ENCODE results near the gene TEDDM1. TPM values are rescaled to one million over a fixed set of nuclear protein-coding genes. Genes with fewer than 3 reads are reported as not detected.

TEDDM1 gene
- polyA plus RNA-seq, 1 of the 3 experiments (the other 2 are of a cell fraction): not detected

DNA sequence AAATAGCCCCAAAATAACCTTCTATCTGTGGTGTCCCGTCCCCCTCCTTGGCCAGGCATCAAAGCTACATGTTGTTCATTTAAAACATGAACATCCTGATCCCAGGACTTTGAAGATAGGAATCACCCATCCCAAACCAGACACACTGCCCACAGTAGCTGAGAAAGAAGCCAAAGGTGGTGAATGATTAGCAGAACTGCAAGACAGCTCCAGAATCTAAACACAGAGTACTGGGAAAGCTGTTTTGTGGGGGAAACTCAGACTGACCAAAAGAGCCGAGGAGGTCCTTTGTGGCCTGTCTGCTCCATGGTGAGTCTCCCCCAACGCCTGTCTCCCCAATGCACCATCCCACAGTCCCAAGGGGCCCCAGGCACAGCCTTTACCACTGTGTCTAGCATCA, 7.3 kb upstream of the TEDDM1 start:
- Histone ChIP-seq H3K4me3 (ENCODE audit: low read depth in 2 of 2, low read length in 1 of 2) (no peak overlapping the region), H3K9me3 (no peaks in the 10 kb centered on the region), H4K20me1 (ENCODE audit: insufficient read depth) (no peaks in the 10 kb centered on the region), H3K9ac (no peak overlapping the region), H3K27me3 (ENCODE audit: insufficient read depth) (no peaks in the 10 kb centered on the region), H3K36me3 (replicated peaks in 1 of 2; ENCODE audit: control insufficient read depth in 1 of 2, insufficient read depth in 2 of 2, low read length in 1 of 2) (no peaks in the 10 kb centered on the region), H3K27ac (ENCODE audit: low read depth in 2 of 2, low read length in 1 of 2) (no peak overlapping the region), H3K4me2 (no peak overlapping the region), H3K79me2 (ENCODE audit: insufficient read depth) (no peaks in the 10 kb centered on the region), H3K4me1 (ENCODE audit: control insufficient read depth in 1 of 2, insufficient read depth in 2 of 2, low read depth in 1 of 2, low read length in 1 of 2) (no peaks in the 10 kb centered on the region), H3K9me2 (no peaks in the 10 kb centered on the region), H2AFZ (ENCODE audit: low read depth) (no peak overlapping the region), H3F3A (replicated peaks; ENCODE audit: insufficient read depth) (no peaks in the 10 kb centered on the region)
- DNase-seq: no peak
- TF ChIP-seq MEF2A (IDR thresholded peaks at IDR 0.05; ENCODE audit: borderline replicate concordance, low read depth): no peak
- TF ChIP-seq EP300 (IDR thresholded peaks at IDR 0.05; ENCODE audit: borderline replicate concordance in 1 of 2, low read depth in 1 of 2, low read length in 1 of 2): no peak
- TF ChIP-seq MXI1 (IDR thresholded peaks at IDR 0.05; ENCODE audit: low read depth, low read length): no peak
- TF ChIP-seq, protein P1, sequence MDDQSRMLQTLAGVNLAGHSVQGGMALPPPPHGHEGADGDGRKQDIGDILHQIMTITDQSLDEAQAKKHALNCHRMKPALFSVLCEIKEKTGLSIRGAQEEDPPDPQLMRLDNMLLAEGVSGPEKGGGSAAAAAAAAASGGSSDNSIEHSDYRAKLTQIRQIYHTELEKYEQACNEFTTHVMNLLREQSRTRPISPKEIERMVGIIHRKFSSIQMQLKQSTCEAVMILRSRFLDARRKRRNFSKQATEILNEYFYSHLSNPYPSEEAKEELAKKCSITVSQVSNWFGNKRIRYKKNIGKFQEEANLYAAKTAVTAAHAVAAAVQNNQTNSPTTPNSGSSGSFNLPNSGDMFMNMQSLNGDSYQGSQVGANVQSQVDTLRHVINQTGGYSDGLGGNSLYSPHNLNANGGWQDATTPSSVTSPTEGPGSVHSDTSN (IDR thresholded peaks at IDR 0.05): no peak
- TF ChIP-seq, protein P2, sequence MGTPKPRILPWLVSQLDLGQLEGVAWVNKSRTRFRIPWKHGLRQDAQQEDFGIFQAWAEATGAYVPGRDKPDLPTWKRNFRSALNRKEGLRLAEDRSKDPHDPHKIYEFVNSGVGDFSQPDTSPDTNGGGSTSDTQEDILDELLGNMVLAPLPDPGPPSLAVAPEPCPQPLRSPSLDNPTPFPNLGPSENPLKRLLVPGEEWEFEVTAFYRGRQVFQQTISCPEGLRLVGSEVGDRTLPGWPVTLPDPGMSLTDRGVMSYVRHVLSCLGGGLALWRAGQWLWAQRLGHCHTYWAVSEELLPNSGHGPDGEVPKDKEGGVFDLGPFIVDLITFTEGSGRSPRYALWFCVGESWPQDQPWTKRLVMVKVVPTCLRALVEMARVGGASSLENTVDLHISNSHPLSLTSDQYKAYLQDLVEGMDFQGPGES (IDR thresholded peaks at IDR 0.05; ENCODE audit: low read depth, low read length): no peak
- TF ChIP-seq TEAD4 (IDR thresholded peaks at IDR 0.05; ENCODE audit: borderline replicate concordance, insufficient read depth): no peak
- TF ChIP-seq, protein P3, sequence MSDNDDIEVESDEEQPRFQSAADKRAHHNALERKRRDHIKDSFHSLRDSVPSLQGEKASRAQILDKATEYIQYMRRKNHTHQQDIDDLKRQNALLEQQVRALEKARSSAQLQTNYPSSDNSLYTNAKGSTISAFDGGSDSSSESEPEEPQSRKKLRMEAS (IDR thresholded peaks at IDR 0.05; ENCODE audit: low read depth): no peak
- no peak for TF ChIP-seq TAF1 (IDR thresholded peaks at IDR 0.05; ENCODE audit: borderline replicate concordance, low read depth, low read length)
- TF ChIP-seq, protein P4, sequence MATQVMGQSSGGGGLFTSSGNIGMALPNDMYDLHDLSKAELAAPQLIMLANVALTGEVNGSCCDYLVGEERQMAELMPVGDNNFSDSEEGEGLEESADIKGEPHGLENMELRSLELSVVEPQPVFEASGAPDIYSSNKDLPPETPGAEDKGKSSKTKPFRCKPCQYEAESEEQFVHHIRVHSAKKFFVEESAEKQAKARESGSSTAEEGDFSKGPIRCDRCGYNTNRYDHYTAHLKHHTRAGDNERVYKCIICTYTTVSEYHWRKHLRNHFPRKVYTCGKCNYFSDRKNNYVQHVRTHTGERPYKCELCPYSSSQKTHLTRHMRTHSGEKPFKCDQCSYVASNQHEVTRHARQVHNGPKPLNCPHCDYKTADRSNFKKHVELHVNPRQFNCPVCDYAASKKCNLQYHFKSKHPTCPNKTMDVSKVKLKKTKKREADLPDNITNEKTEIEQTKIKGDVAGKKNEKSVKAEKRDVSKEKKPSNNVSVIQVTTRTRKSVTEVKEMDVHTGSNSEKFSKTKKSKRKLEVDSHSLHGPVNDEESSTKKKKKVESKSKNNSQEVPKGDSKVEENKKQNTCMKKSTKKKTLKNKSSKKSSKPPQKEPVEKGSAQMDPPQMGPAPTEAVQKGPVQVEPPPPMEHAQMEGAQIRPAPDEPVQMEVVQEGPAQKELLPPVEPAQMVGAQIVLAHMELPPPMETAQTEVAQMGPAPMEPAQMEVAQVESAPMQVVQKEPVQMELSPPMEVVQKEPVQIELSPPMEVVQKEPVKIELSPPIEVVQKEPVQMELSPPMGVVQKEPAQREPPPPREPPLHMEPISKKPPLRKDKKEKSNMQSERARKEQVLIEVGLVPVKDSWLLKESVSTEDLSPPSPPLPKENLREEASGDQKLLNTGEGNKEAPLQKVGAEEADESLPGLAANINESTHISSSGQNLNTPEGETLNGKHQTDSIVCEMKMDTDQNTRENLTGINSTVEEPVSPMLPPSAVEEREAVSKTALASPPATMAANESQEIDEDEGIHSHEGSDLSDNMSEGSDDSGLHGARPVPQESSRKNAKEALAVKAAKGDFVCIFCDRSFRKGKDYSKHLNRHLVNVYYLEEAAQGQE (IDR thresholded peaks at IDR 0.05; ENCODE audit: low read depth, low read length): no peak
- no peak for TF ChIP-seq GATA2 (CRISPR knock-in tag; IDR thresholded peaks at IDR 0.05)
- TF ChIP-seq FOSL2 (IDR thresholded peaks at IDR 0.05; ENCODE audit: borderline replicate concordance, low read depth): no peak
- no peak for TF ChIP-seq GABPA (IDR thresholded peaks at IDR 0.05; ENCODE audit: low read depth)
- no peak for TF ChIP-seq RAD21 (IDR thresholded peaks at IDR 0.05; ENCODE audit: low read length)
- 20% methylated on average over 2 of the region's 3 CpGs for WGBS (ENCODE audit: low lambda C conversion rate)
- ChIA-PET CTCF (interaction anchor here (1.7 to 2.6 kb wide), 2 partner anchors 11 to 264 kb away, joined by 6 to 10 read pairs; no protein-coding TSS in a partner anchor), POLR2A (no interaction called here)
